GM19395 (cell line): ENCODE data around the gene PDLIM4.
A peak's percentile ranks its signal among the peaks of the same experiment; 100 is the strongest.

Source experiments
- ATAC-seq: cut with Tn5 transposase; IDR thresholded peaks from one replicate; pipeline ENCODE4 v1.9.1; 2021; ENCODE audit warnings: mild to moderate bottlenecking, moderate library complexity; ENCODE audit not compliant: unreplicated experiment

The PDLIM4 gene, protein sequence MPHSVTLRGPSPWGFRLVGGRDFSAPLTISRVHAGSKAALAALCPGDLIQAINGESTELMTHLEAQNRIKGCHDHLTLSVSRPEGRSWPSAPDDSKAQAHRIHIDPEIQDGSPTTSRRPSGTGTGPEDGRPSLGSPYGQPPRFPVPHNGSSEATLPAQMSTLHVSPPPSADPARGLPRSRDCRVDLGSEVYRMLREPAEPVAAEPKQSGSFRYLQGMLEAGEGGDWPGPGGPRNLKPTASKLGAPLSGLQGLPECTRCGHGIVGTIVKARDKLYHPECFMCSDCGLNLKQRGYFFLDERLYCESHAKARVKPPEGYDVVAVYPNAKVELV

DNA sequence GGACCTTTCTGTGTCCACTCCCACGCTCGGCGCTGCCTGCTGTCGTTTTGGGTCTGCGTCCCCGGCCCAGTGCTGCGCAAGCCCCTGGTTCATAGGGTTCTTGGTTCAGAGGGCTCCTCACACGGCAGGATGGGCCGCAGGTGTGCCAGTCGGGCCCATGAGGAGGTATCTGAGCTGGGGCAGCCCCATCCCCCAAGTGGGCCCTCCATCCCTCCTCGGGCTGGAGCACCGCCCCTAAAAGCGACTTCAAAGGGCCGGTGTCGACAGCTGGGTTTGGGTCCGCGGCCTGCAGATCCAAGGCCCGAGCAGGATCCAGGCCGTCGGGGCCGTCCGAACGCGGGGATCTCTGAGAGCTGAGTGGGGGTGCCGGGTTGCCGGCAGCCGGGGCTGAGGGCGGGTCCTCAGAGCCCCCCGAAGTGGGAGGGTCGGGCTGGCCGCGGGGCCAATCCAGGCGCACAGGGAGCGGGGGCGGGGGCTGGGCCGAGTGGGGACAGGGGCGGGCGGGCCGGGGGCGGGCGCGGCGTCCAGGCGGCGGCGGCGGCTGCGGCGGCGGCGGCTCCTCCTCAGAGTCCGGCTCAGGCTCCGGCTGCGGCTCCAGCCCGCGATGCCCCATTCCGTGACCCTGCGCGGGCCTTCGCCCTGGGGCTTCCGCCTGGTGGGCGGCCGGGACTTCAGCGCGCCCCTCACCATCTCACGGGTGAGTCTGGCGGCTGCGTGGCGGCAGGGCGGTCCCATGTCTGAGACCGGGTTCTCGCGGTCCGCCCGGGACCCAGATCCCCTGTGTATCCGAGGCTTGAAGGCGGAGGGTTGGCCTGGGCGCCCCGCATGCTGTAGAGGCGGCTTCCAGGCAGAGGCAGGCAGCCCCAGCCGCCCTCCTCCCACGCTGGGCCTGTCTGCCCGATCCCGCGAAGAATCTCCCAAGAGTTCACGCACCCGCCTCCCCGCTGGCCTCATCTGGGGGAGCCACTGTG lies at the start of gene PDLIM4:
PDLIM4 (plus strand) TSS at position 566 of the 971 bp plus-strand sequence; CDS start at position 605, 39 bp downstream.
- ATAC-seq, result no peak

DNA sequence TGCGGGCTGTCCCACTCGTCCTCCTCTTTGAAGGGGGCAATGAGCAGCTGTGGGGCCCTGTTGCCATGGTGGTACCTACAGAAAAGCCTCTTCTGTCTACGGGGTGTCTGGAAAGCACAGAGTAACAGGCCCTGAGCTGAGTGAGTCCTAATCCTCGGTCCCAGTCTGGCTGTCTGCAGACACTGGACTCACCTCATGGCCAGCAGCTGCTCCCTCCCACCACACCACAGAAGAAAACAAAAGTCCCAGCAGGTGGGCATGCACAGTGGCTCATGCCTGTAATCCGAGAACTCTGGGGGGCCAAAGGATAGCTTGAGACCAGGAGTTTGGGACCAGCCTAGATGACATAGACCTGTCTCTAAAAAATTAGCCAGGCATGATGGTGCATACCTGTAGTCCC lies 49.7 kb upstream of the PDLIM4 start:
- no peak for ATAC-seq

DNA sequence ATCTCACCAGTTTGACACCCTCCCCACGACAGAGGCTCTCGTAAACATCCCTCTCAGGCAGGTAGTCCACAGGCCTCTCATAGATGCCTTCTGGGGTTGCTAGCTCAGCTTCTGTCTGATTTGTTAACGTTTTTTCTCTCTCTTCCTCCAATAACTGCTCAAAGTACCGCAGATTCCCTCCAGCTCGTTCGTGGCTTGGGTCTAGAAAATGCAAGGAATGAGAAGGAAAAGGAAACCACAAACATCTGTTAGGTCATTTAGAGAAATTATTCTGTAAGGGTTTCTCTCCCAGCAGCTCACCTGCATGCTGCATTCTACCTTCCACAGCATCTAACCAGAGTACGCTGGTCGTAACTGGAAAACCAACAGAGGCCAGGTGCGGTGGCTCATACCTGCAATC lies 48.4 kb upstream of the PDLIM4 start:
- ATAC-seq, result no peak

DNA sequence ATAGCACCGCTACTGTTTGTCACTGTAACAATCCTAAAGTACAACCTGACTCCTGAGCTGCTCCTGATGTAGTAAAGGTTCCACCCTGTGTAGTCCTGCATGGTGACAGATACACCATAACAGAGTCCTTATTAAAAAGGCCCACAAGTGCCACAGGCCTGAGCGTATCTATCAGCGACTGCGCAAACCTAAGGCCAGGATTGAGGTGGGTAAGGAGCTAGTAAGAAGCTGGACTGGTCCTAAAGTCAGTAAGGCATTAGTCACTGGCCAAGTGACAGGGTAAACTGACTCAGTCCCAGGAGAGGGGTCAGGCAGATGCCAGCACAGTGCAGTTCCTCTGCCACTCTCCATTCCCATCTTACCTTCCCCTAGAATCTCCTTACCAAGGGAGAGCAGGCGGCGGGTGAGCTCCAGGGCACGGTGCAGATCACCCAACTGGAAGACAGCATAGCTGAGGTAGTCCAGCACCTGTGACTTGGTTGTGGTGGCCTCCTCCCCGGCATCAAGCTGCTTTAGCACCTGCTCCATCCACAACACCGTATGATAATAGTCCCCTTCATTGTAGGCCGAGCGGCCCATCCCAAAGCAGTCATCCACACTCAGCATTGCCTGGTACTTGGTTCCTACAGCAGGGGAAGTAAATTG lies 47.5 kb upstream of the PDLIM4 start:
- ATAC-seq, result no peak

DNA sequence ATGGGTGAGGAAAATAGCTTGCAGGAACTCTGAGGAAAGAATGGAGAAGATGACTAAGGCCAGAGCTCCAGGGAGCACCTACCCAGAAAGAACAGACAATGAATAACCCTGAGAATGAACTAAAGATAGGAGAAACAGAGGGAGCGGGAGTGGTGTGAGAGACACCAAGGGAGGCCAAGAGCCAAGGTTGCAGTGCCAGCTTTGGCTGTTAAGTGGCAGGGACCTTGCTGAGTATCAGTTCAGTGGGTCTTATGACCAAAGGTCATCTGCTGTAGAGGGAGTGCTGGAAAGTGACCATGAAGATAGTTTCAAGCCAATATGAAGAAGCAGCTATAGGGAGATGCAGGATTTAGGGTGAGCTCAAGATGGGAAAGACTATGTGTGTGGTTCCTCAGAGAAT lies 46.6 kb upstream of the PDLIM4 start:
- no peak for ATAC-seq

DNA sequence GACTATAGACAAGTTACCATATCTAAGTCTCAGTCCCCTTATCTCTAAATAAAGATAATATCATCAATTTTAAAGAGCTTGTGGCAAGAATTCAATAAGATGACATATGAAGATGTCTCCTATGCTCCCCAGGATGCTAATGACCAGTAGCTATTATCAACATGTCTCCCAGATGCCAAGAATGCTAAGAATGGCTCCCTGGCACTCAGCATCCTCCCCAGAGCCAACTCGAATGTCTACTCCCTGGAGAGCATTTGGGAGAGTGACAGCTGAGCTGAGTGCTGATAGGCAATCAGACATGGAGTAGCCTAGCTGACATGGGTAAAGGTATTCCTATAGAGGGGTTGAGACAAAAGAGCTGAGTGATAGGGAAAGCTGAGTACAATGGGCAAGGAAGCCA lies 45.7 kb upstream of the PDLIM4 start:
- no peak for ATAC-seq

DNA sequence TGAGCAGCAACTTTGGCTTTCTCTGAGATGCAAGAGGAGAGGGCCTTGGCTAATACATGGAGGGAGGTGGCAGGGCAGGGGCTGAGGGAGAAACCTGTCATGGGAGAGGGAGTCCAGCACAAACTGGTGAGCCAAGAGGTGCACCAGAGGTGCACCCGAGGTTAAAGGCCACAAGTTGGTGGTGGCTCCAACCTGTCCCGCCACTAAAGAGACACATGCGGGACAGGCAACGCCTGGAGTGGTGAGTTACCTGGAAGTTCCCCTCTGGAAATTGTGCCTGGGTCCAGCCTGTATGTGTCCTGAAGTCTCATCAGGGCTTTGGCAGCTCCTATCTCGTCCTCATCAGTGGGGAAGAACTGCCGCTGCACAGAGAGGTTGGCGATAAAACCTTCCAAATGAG lies 43.8 kb upstream of the PDLIM4 start:
- ATAC-seq, result no peak

DNA sequence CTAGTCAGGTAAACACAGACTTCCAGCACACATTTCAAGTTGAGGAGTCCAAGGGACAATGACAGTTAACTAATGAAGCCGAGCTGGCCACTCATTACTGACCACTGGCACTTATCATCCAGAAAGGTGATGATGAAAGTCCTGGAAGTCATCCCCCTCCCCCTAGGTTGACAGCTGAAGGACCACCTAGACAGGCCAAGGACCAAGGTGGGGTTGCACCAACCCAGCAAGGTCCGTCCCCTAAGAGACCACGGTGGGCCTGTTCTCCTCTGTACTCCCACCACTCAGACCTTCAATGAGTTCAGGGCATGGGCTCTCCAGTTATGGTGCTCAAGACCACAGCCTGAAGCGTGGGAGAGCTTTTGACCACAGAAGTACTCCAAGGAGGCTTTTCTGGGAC lies 43.0 kb upstream of the PDLIM4 start:
- ATAC-seq, result no peak

DNA sequence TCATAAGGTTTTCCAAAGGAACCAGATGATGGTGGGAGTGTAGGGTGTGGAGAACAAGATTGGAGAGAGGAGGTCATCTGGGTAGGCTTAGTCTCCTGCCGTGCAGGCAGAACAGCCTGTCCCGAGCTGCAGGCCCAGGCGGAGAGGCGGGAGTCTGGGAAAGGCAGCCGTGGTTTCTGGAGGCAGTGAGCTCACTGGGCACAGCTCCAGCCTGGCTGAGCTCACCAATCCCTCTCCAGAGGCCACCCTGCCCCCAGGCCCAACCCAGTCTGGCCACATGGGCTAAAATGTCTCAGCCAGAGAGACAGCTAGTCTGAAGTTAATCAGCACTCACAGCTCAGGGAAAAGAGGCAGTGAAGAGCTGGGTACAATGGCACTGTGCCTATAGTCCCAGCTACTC lies 42.2 kb upstream of the PDLIM4 start:
- no peak for ATAC-seq

DNA sequence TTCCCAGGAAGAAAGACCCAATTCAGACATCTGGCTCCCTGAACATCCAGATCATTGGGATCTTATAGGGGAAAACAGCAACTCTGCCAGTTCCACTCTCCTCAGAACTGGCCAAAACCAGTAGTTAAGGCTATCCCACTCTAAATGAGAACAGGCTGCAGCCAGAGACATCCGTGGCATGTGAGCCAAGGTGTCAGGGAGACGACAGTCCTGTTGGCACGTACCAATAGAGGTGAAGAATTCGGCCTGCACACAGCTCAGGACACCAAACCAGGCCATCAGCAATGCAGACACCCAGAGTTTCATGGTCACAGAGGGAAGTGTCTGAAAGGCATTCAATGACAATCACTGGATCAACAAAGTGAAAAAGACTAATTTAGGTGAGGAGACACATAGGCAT lies 39.2 kb upstream of the PDLIM4 start:
- ATAC-seq, result no peak

DNA sequence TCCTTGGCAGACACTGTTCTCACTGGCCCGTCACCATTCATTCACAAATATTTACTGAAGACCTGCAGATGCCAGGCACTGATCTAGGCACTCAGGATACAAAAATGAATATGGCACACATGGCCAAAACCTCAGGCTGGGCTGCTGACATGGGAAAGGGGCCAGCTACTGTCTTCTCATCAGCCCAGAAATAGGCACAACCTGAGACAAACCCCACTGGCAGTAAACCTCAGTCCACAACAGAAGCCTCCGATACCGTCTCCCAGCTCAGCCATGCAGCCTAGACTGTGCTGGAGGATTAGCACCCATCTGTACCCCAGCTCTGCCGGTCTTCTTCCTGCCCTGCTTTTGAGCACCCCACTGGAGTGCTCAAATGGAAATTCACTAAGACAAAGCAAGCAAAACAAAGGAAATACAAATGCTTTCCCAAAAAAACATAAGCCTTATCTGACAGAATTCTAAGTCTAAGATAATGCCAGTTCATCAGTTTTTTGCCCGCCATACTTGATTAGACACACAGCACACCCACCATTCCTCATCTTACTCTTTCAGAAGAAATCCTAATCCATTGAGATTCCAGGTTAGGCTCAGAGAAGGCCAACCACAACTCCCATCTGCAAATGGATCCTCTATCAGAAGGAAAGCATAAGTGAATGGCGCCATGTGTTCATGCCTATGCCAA lies 38.1 kb upstream of the PDLIM4 start:
- no peak for ATAC-seq

DNA sequence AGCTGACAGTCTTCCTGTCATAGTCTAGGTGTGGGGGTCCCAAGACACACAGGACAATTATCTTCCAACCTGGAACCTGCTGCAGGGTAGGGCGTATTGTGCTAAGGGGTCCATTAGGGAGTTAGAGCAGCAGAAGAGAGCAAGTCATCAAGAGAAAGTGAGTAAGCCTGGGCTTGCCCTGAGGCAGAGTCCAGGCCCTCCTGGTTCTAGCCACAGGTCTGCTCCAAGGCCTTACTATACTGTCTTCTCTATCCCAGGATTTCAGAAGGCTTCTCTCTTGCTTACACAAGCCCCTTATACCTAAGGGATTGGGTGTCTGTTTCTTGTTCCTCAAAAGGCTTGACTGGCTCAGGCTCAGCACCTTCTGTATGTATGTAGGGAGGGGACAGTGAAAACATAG lies 37.5 kb upstream of the PDLIM4 start:
- no peak for ATAC-seq

DNA sequence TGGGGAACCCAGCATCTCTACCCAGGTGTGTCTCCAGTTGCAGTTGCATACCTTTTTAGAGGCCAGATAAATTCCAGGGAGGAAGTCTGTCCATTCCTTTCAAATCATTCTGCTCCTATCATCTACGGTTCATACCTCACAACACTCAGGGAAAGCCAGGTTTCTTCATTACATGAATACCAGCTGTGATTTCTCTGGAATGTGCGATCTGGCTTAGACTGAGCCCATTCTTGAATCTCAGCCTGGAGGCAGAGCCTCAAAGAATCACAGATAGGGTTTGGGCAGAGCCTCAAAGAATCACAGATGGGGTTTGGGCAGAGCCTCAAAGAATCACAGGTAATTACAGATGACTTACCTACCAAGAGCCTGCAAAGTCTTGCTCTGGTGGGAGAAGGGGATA lies 37.0 kb upstream of the PDLIM4 start:
- no peak for ATAC-seq

DNA sequence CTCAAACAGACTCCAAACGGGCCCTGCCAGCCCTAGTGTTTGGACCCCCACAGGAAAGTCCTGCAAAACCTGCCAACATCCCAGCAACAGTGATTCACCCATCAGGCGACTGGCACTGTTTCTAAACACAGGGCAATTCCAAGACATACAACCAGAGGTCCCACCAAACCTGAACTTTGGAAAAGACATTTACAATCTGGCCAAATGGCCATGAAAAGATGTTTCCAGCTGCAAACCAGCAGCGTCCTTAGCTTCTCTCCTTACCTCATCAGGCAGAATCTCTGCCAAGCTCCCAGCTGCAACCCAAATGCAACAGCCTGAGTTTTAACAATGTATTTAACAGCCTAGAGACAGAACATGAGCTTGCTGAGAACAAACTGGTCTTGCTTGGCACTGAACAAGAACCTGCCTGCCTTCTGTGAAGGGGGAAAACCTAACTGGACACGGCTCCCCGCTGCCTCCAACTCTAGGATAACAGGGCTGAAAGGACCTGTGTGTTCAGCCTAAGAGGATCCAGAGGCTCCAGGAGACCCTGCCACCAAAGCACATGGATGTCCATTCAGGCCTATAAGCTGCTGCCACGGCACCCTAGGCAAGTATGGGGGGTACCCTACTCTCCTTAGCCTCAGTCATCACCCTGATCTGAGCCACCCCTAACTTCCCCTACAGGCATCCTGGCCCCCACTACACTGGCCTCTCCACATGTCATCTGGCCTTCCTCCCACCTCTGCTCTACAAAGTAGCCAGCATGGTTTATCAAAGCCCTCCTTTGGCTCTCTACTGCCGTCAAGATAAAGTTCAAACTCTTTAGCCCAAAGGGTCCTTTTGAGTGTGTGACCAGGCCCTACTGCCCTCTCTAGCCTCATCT lies 35.5 kb upstream of the PDLIM4 start:
- ATAC-seq, result peak; percentile 20

DNA sequence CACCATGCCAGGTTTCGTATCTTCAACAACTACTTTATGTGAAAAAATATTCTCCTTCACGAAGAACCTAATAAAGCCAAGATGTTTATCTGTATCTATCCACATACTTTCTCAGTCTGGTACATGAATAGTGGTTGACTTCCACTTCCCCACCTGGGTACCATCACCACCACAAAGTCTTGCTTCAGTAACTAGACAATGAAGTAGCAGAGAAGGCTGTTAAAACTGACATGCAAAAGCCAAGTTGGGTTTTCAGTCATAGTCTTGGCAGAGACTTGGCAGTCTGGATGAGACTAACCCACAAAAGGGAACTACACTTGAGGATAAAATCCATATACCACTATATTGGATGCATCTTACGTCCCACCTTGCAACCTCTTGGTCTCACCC lies 34.9 kb upstream of the PDLIM4 start:
- peak; percentile 67 for ATAC-seq

DNA sequence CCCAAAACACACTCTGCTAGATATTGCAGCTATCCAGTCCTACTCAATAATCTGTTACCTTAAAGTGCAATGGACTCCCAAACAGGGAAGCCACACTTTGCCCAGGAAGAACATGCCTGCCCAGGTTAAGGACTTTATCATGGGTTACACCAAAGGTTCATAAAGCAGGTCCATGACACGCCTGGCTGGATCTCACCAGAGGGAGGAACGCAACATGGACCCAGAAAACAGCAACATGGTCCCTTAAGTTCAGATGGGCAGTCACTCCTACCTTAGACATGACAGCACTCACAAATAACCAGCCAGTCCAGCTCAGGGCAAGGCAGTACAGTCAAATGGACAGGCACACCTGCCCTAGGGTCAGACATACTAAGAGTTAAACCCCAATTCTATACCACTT lies 33.6 kb upstream of the PDLIM4 start:
- no peak for ATAC-seq

DNA sequence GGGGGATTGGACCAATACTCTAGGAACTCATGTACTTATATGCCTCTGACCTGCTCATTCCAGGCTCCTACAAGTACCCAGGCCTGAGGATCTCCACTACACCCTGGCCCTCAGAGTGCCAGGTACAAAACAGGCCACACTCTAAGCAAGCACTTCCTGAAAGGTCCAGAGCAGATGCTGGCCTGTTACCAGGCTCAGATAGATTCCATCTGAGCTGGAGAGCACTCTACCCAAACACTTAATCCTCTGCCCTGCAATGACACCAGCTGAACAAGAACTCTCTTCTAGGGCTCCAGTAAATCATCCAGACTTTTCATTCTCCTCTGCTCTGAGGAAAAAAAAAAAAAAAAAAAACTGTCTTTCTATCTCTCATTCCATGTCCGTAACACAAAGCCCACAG lies 32.8 kb upstream of the PDLIM4 start:
- ATAC-seq, result no peak

DNA sequence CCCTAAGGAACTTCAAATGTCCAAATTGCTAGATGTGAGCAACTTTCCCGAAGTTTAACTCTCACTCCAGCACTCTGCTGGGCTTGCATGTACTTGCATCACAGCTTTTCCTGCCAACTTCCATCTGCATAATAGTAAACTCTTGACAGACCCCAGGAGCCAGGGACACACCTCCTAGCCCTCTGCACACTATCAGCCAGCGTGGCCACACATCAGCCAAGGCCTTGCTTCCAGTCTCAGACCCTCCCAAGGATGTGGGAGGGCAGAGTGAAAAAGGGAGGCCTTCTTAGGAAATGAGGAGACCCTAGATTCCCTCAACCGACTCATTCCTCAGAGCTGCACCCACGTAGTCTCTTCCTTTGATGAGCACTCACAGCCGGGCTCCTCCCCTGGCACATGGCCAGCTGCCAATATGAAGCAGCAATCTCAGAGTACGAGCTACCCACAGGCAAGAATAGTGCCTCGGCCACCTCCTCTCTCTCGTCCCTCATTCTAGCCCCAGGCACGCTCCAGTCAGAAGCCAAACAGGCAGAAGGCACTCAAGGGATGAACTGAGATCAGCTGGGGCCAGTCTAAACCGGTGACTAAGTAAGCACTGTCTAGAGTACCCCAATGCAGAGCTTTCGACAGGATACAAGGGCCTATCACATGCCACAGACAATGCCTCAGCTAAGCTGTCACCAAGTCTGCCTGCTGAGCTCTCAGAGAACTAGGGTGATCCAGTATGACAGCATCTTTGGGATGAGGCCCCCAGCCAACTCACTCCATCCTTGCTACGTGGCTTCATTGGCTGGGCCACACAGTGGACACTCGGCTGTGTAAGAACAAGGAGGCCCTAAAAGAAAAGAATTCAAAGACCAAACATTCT lies 32.1 kb upstream of the PDLIM4 start:
- ATAC-seq, result no peak
